Stimulated activated naive CD8-positive, alpha-beta T cell treated with anti-CD3 and anti-CD28 coated beads, Interleukin-15, Interleukin-2, amounts not matched to agents 100 U/mL and 50 U/mL, for 24 hours (primary cell): ENCODE results near the gene TENT4A.

Source experiments
- ATAC-seq: fragments of 150-1000 bp; cut with Tn5 transposase; one replicate; pipeline ENCODE4 v1.10.0; 2021
- DNase-seq: peaks from one replicate; pipeline ENCODE4 v3.0.0; 2021

Gene TENT4A

GRCh38 chr5:6805841-6806240 is 92.6 kb downstream of the TENT4A start:
- ATAC-seq, result no peak
- DNase-seq, result no peak
